Umbilical cord (tissue), 2 donors: ENCODE results near the gene SPATA46. TPM values are rescaled to one million over a fixed set of nuclear protein-coding genes. Genes with fewer than 3 reads are reported as not detected.
"Not testable (repeated sequence)": the region's sequence is repeated elsewhere in the genome, so short reads cannot be mapped to it uniquely, and the experiment has no call there.

Source experiments
- DNase-seq: peaks from one replicate; pipeline ENCODE4 v3.0.0-alpha.2; 2015; ENCODE audit warnings: low spot score
- total RNA-seq: library from RNA; depleted of rRNA; stranded (reverse); fragments of >200 nt; gene quantifications from one replicate; pipeline ENCODE4 v1.2.3, GENCODE V29; 2014; ENCODE audit warnings: low replicate concordance; ENCODE audit not compliant: insufficient read depth

Gene SPATA46
- total RNA-seq, 1 donor from 2014 or later = not detected

GRCh38 chr1:162357681-162358266 lies 18.9 kb downstream of the SPATA46 start:
- DNase-seq = no peak

- no peak for DNase-seq
These were observed 23.0 kb downstream of the SPATA46 start for GRCh38 chr1:162353702-162354101.

GRCh38 chr1:162353078-162353477 lies 23.6 kb downstream of the SPATA46 start:
- no peak for DNase-seq

GRCh38 chr1:162351874-162352273 lies 24.8 kb downstream of the SPATA46 start:
- DNase-seq = not testable (repeated sequence)

GRCh38 chr1:162351246-162351842 lies 25.3 kb downstream of the SPATA46 start:
- no peak for DNase-seq

- DNase-seq = peak; percentile 17
These were observed 26.9 kb downstream of the SPATA46 start for GRCh38 chr1:162349635-162350330.

- no peak for DNase-seq
These were observed 29.4 kb downstream of the SPATA46 start for GRCh38 chr1:162347281-162347680.

GRCh38 chr1:162343470-162343869 lies 33.2 kb downstream of the SPATA46 start:
- no peak for DNase-seq

- DNase-seq = no peak
These were observed 34.1 kb downstream of the SPATA46 start for GRCh38 chr1:162342452-162342983.

GRCh38 chr1:162336621-162337285 lies 39.9 kb downstream of the SPATA46 start:
- no peak for DNase-seq

GRCh38 chr1:162335126-162335525 lies 41.5 kb downstream of the SPATA46 start:
- DNase-seq = peak; percentile 24

GRCh38 chr1:162333991-162334390 lies 42.7 kb downstream of the SPATA46 start:
- DNase-seq = no peak

GRCh38 chr1:162329826-162330225 lies 46.8 kb downstream of the SPATA46 start:
- DNase-seq = no peak

- no peak for DNase-seq
These were observed 48.1 kb downstream of the SPATA46 start for GRCh38 chr1:162328512-162328911.

GRCh38 chr1:162327788-162328165 lies 48.9 kb downstream of the SPATA46 start:
- DNase-seq = no peak

GRCh38 chr1:162327144-162327787 lies 49.4 kb downstream of the SPATA46 start:
- DNase-seq = no peak

GRCh38 chr1:162326559-162326958 lies 50.1 kb downstream of the SPATA46 start:
- DNase-seq = no peak

GRCh38 chr1:162324396-162324795 lies 52.3 kb downstream of the SPATA46 start:
- no peak for DNase-seq
